Cerebellar nuclear complex (tissue), 1 donor: ENCODE data around the gene KIF5B.
"Not testable (repeated sequence)": the region's sequence is repeated elsewhere in the genome, so short reads cannot be mapped to it uniquely, and the experiment has no call there.

Experiments used
- DNase-seq, 2 experiments: peaks; one replicate each; lab custom pipeline; 2025; lab: John Stamatoyannopoulos, UW

The KIF5B gene

GRCh38 chr10:32056136-32057035 lies at the start of gene KIF5B:
TSS of gene KIF5B (minus strand) at chr10:32056425. CDS start at chr10:32055973, 452 bp downstream.
- no peak for DNase-seq

- DNase-seq: no peak
Observed at GRCh38 chr10:32105782-32106382, 49.7 kb upstream of the KIF5B start.

- DNase-seq: no peak
Observed at GRCh38 chr10:32104622-32105509, 48.6 kb upstream of the KIF5B start.

GRCh38 chr10:32104181-32104580 lies 48.0 kb upstream of the KIF5B start:
- no peak for DNase-seq

- DNase-seq: no peak
Observed at GRCh38 chr10:32103721-32104120, 47.5 kb upstream of the KIF5B start.

GRCh38 chr10:32098566-32099259 lies 42.5 kb upstream of the KIF5B start:
- DNase-seq: not testable (repeated sequence)

- no peak for DNase-seq
Observed at GRCh38 chr10:32095116-32095733, 39.0 kb upstream of the KIF5B start.

GRCh38 chr10:32093650-32094049 lies 37.4 kb upstream of the KIF5B start:
- no peak for DNase-seq

GRCh38 chr10:32091046-32091445 lies 34.8 kb upstream of the KIF5B start:
- no peak for DNase-seq

- no peak for DNase-seq
Observed at GRCh38 chr10:32084185-32084851, 28.1 kb upstream of the KIF5B start.

GRCh38 chr10:32077896-32078485 lies 21.8 kb upstream of the KIF5B start:
- DNase-seq: no peak

GRCh38 chr10:32073659-32074058 lies 17.4 kb upstream of the KIF5B start:
- DNase-seq: no peak

- DNase-seq: no peak
Observed at GRCh38 chr10:32073128-32073527, 16.9 kb upstream of the KIF5B start.

- no peak for DNase-seq
Observed at GRCh38 chr10:32072025-32072800, 16.0 kb upstream of the KIF5B start.

- no peak for DNase-seq
Observed at GRCh38 chr10:32070645-32071044, 14.4 kb upstream of the KIF5B start.

- no peak for DNase-seq
Observed at GRCh38 chr10:32068569-32068968, 12.3 kb upstream of the KIF5B start.

GRCh38 chr10:32067931-32068330 lies 11.7 kb upstream of the KIF5B start:
- not testable (repeated sequence) for DNase-seq

- DNase-seq: no peak
Observed at GRCh38 chr10:32065856-32066255, 9.6 kb upstream of the KIF5B start.

- no peak for DNase-seq
Observed at GRCh38 chr10:32061440-32061839, 5.2 kb upstream of the KIF5B start.

GRCh38 chr10:32060347-32060746 lies 4.1 kb upstream of the KIF5B start:
- no peak for DNase-seq
